CD14-positive monocyte (primary cell): ENCODE data around the gene CCL25. TPM values are rescaled to one million over a fixed set of nuclear protein-coding genes. Genes with fewer than 3 reads are reported as not detected.

Source experiments
- DNase-seq, 3 donors: peaks; one replicate each; pipeline ENCODE4 v3.0.0-alpha.2; 2011 to 2022
- H2AFZ ChIP-seq: 2 replicates; pipeline ENCODE4 v1.6.0; 2012; ENCODE audit warnings: mild to moderate bottlenecking, low read depth, low read length, inconsistent platforms; ENCODE audit not compliant: insufficient read depth, poor library complexity, severe bottlenecking
- H3K27ac ChIP-seq, 2 donors: 1 replicate in 1 of 2; 2 replicates in 1 of 2; pipeline ENCODE4 v1.5.1; 2012 to 2013; ENCODE audit warnings: low read length in 2 of 2, control low read depth in 1 of 2, inconsistent platforms in 1 of 2, low read depth in 1 of 2, mild to moderate bottlenecking in 1 of 2
- H3K27me3 ChIP-seq, 2 donors: one replicate each; pipeline versions ENCODE4 v1.6.0 to v1.6.1; 2011 to 2013; ENCODE audit warnings: low read length in 2 of 2; ENCODE audit not compliant: control insufficient read depth in 2 of 2, insufficient read depth in 2 of 2
- H3K36me3 ChIP-seq, 2 donors: replicated peaks in 1 of 2; 1 replicate in 1 of 2; 2 replicates in 1 of 2; pipeline versions ENCODE4 v1.5.1 to v1.6.1; 2012 to 2013; ENCODE audit warnings: low read length in 2 of 2, control low read depth in 1 of 2, inconsistent platforms in 1 of 2, mild to moderate bottlenecking in 1 of 2; ENCODE audit not compliant: insufficient read depth in 2 of 2, control insufficient read depth in 1 of 2
- H3K4me1 ChIP-seq, 2 donors: 1 replicate in 1 of 2; 2 replicates in 1 of 2; pipeline versions ENCODE4 v1.5.1 to v1.6.1; 2012 to 2013; ENCODE audit warnings: low read length in 2 of 2, control low read depth in 1 of 2, inconsistent platforms in 1 of 2, mild to moderate bottlenecking in 1 of 2, moderate library complexity in 1 of 2; ENCODE audit not compliant: insufficient read depth in 2 of 2, control insufficient read depth in 1 of 2
- H3K4me2 ChIP-seq: replicated peaks from 2 replicates; pipeline ENCODE3; 2012; ENCODE audit warnings: low read length, moderate library complexity, mild to moderate bottlenecking; ENCODE audit not compliant: poor library complexity, severe bottlenecking; ENCODE audit errors: extremely low read depth
- H3K4me3 ChIP-seq, 3 experiments: fragments of 200-600 bp in 1 of 3; sonication (generic) in 1 of 3; replicated peaks in 1 of 3; 1 replicate in 2 of 3; 2 replicates in 1 of 3; pipeline ENCODE4 v1.5.1; 2011 to 2013; ENCODE audit warnings: low read length in 3 of 3, mild to moderate bottlenecking in 3 of 3, control low read depth in 2 of 3, low read depth in 2 of 3, inconsistent platforms in 1 of 3, moderate library complexity in 1 of 3
- H3K79me2 ChIP-seq: 2 replicates; pipeline ENCODE4 v1.6.0; 2012; ENCODE audit warnings: mild to moderate bottlenecking, control low read depth, inconsistent platforms, low read length, moderate library complexity; ENCODE audit not compliant: insufficient read depth
- H3K9ac ChIP-seq: 2 replicates; pipeline ENCODE4 v1.6.0; 2017; ENCODE audit warnings: low read length, mild to moderate bottlenecking; ENCODE audit not compliant: insufficient read depth, poor library complexity, severe bottlenecking
- H3K9me3 ChIP-seq, 2 donors: replicated peaks in 1 of 2; 1 replicate in 1 of 2; 2 replicates in 1 of 2; pipeline versions ENCODE4 v1.5.1 to v1.6.1; 2012 to 2013; ENCODE audit warnings: low read length in 2 of 2, control low read depth in 1 of 2; ENCODE audit not compliant: control insufficient read depth in 1 of 2, insufficient read depth in 1 of 2
- H4K20me1 ChIP-seq: 2 replicates; pipeline ENCODE4 v1.6.0; 2012; ENCODE audit warnings: mild to moderate bottlenecking, low read length, control low read depth, moderate library complexity; ENCODE audit not compliant: insufficient read depth
- H3K27ac Mint-ChIP-seq, 7 donors: one replicate each; pipeline ENCODE4 v1.8.0; 2020; ENCODE audit warnings: mild to moderate bottlenecking in 7 of 7, mixed read lengths in 7 of 7, moderate library complexity in 6 of 7, inconsistent platforms in 2 of 7
- H3K27me3 Mint-ChIP-seq, 3 donors: one replicate each; pipeline ENCODE4 v1.8.0; 2021 to 2022; ENCODE audit warnings: low read depth in 3 of 3, mild to moderate bottlenecking in 3 of 3, mixed read lengths in 3 of 3, moderate library complexity in 3 of 3, inconsistent platforms in 1 of 3
- H3K36me3 Mint-ChIP-seq, 2 donors: one replicate each; pipeline ENCODE4 v1.8.0; 2020; ENCODE audit warnings: mixed read lengths in 2 of 2, inconsistent platforms in 1 of 2, mild to moderate bottlenecking in 1 of 2
- H3K4me1 Mint-ChIP-seq: one replicate; pipeline ENCODE4 v1.8.0; 2020; ENCODE audit warnings: mild to moderate bottlenecking, mixed read lengths
- H3K4me3 Mint-ChIP-seq, 2 donors: one replicate each; pipeline ENCODE4 v1.8.0; 2020; ENCODE audit warnings: mild to moderate bottlenecking in 2 of 2, mixed read lengths in 2 of 2, moderate library complexity in 1 of 2
- H3K9me3 Mint-ChIP-seq, 7 donors: one replicate each; pipeline ENCODE4 v1.8.0; 2020 to 2022; ENCODE audit warnings: mixed read lengths in 7 of 7, mild to moderate bottlenecking in 6 of 7, moderate library complexity in 6 of 7, inconsistent platforms in 2 of 7
- CTCF ChIP-seq: fragments of 200-600 bp; IDR thresholded peaks from one replicate; pipeline ENCODE4 v1.8.0; 2022; ENCODE audit warnings: antibody characterized with exemption, mild to moderate bottlenecking
- WGBS: methylation state at CpG from one replicate; pipeline ENCODE4 v1.1.5; 2013; ENCODE audit warnings: missing lambda C conversion rate; ENCODE audit not compliant: insufficient coverage; 5-methylcytosine and 5-hydroxymethylcytosine counted together
- intact Hi-C, 2 donors: fragments of 100-400 bp; cut with micrococcal nuclease; formaldehyde crosslinking; loops; one replicate each; pipeline versions ENCODE4 v1.15.0 to v1.15.1; 2023
- polyA plus RNA-seq, 3 donors: library from polyadenylated mRNA; depleted of rRNA in 1 of 3; unstranded in 2 of 3; stranded (reverse) in 1 of 3; fragments of 300-500 nt in 2 of 3; fragments of >200 nt in 1 of 3; fragmentation: Illumina TruSeq in 2 of 3; gene quantifications; 1 replicate in 2 of 3; 2 replicates in 1 of 3; pipeline ENCODE4 v1.2.3, GENCODE V29; 2012 to 2021

The CCL25 gene
- polyA plus RNA-seq, 3 donors, result not detected

GRCh38 chr19:8108560-8109445, 56.2 kb downstream of the CCL25 start:
- Histone ChIP-seq H3K27me3 (no peaks in the 10 kb centered on the region), H2AFZ (no peak overlapping the region), H3K4me2 (no peak overlapping the region), H3K79me2 (no peaks in the 10 kb centered on the region), H3K36me3 (no peaks in the 10 kb centered on the region), H3K9me3 (no peaks in the 10 kb centered on the region), H3K4me3 (no peak overlapping the region), H3K9ac (no peak overlapping the region), H4K20me1 (no peaks in the 10 kb centered on the region), H3K27ac (no peak overlapping the region), H3K4me1 (no peaks in the 10 kb centered on the region)
- peaks cover 12 to 13% (median 13%) of the 10 kb centered on the region in 3 donors for H3K27me3 Mint-ChIP-seq
- no peak for TF ChIP-seq CTCF
- peak overlapping the region in 1 of 2 donors; percentile 23 for H3K4me3 Mint-ChIP-seq
- no peak for DNase-seq
- no peaks in the 10 kb centered on the region for H3K36me3 Mint-ChIP-seq
- intact Hi-C loops, result no loop called here
- no peak overlapping the region for H3K27ac Mint-ChIP-seq
- no peaks in the 10 kb centered on the region for H3K4me1 Mint-ChIP-seq
- WGBS, result 59% methylated on average over 18 of the region's 19 CpGs
- peaks cover 0 to 10% (median 7%) of the 10 kb centered on the region in 7 donors for H3K9me3 Mint-ChIP-seq

- Mint-ChIP-seq H3K27ac (no peak overlapping the region), H3K4me1 (no peaks in the 10 kb centered on the region), H3K36me3 (no peaks in the 10 kb centered on the region), H3K27me3 (peaks cover 12 to 13% (median 13%) of the 10 kb centered on the region in 3 donors), H3K4me3 (no peak overlapping the region), H3K9me3 (peaks cover 0 to 8% (median 7%) of the 10 kb centered on the region in 7 donors)
- H3K4me3 ChIP-seq, result no peak overlapping the region
- DNase-seq, result no peak
- H3K4me2 ChIP-seq, result no peak overlapping the region
- 63% methylated on average over 6 of the region's 12 CpGs for WGBS
- no peak overlapping the region for H3K27ac ChIP-seq
- H2AFZ ChIP-seq, result no peak overlapping the region
- no peak for TF ChIP-seq CTCF
- H3K36me3 ChIP-seq, result no peaks in the 10 kb centered on the region
- H4K20me1 ChIP-seq, result no peaks in the 10 kb centered on the region
- no peak overlapping the region for H3K9ac ChIP-seq
- intact Hi-C loops, result no loop called here
- no peaks in the 10 kb centered on the region for H3K79me2 ChIP-seq
- H3K4me1 ChIP-seq, result no peaks in the 10 kb centered on the region
- H3K27me3 ChIP-seq, result no peaks in the 10 kb centered on the region
- H3K9me3 ChIP-seq, result no peaks in the 10 kb centered on the region
Measured at GRCh38 chr19:8109455-8109854, 56.9 kb downstream of the CCL25 start.
